Measurements from ENCODE around the gene KCTD1. TPM values are rescaled to one million over a fixed set of nuclear protein-coding genes. Genes with fewer than 3 reads are reported as not detected.

The KCTD1 gene
- total RNA-seq, 1 donor from 2014 or later, result 29.5 TPM

- no peak overlapping the region for H3K27ac Mint-ChIP-seq
Measured at GRCh38 chr18:26474542-26474941, 73.8 kb downstream of the KCTD1 start.

DNA sequence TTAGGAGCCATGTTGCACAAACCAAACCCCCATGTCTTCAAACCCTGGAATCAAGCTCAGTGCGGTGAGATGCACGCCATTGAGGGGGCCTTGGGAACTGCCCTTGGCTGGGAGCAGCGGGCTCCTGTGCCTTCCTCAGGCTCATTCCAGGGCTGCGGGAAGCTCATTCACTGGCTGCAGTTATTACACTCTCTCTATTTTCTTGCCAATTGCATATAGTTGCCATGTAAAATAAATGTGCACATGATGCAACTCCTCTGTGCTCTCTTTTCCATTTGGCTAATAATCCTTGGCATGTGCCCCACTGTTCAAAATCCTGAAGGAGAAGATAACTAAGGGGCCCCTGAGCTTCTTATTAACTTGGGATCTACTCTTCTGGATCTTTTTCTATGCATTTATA is 74.7 kb downstream of the KCTD1 start:
- H3K36me3 Mint-ChIP-seq (ENCODE audit: insufficient read depth), result peaks cover 12% of the 10 kb centered on the region
- no peak for DNase-seq (ENCODE audit: low spot score, unreplicated experiment)

More at GRCh38 chr18:26474542-26474941, 73.8 kb downstream of the KCTD1 start:
- H3K9me3 Mint-ChIP-seq (ENCODE audit: low read depth), result no peaks in the 10 kb centered on the region
- no peak for DNase-seq (ENCODE audit: low spot score, unreplicated experiment)
- TF ChIP-seq, protein P1, sequence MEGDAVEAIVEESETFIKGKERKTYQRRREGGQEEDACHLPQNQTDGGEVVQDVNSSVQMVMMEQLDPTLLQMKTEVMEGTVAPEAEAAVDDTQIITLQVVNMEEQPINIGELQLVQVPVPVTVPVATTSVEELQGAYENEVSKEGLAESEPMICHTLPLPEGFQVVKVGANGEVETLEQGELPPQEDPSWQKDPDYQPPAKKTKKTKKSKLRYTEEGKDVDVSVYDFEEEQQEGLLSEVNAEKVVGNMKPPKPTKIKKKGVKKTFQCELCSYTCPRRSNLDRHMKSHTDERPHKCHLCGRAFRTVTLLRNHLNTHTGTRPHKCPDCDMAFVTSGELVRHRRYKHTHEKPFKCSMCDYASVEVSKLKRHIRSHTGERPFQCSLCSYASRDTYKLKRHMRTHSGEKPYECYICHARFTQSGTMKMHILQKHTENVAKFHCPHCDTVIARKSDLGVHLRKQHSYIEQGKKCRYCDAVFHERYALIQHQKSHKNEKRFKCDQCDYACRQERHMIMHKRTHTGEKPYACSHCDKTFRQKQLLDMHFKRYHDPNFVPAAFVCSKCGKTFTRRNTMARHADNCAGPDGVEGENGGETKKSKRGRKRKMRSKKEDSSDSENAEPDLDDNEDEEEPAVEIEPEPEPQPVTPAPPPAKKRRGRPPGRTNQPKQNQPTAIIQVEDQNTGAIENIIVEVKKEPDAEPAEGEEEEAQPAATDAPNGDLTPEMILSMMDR (IDR thresholded peaks at IDR 0.05; ENCODE audit: unreplicated experiment), result no peak
- H3K4me3 Mint-ChIP-seq (ENCODE audit: low read depth), result no peak overlapping the region
- H3K27me3 Mint-ChIP-seq, result no peaks in the 10 kb centered on the region
- peaks cover 21% of the 10 kb centered on the region for H3K4me1 Mint-ChIP-seq (ENCODE audit: low read depth)
- H3K36me3 Mint-ChIP-seq (ENCODE audit: insufficient read depth), result peaks cover 14% of the 10 kb centered on the region

DNA sequence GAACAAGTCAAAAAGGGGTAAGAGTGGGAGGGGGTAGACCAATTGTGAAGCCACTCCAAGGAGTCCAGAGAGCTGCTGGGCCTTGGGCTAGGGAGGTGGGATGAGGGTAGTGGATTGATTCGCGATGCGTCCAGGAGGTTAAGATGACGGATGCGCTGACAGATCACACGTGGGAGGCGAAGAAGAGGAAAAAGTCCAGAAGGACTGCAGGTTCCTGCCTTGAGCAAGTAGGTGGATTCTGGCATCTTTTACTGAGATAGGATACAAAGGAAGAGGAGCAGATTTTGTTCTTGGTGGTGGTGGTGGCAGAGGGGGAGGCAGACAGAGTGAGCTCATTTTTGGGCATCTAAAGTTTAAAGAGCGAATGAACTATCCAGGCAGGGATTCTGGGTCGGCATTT is 76.5 kb downstream of the KCTD1 start:
- H3K36me3 Mint-ChIP-seq (ENCODE audit: insufficient read depth), result peaks cover 18% of the 10 kb centered on the region
- TF ChIP-seq, protein P1 (IDR thresholded peaks at IDR 0.05; ENCODE audit: unreplicated experiment), result no peak
- no peak overlapping the region for H3K27ac Mint-ChIP-seq
- peaks cover 4% of the 10 kb centered on the region for H3K4me1 Mint-ChIP-seq (ENCODE audit: low read depth)
- no peak for DNase-seq (ENCODE audit: low spot score, unreplicated experiment)
- H3K4me3 Mint-ChIP-seq (ENCODE audit: low read depth), result no peak overlapping the region
- H3K27me3 Mint-ChIP-seq, result no peaks in the 10 kb centered on the region
- no peaks in the 10 kb centered on the region for H3K9me3 Mint-ChIP-seq (ENCODE audit: low read depth)

More for the DNA sequence above, 74.7 kb downstream of the KCTD1 start:
- peaks cover 16% of the 10 kb centered on the region for H3K4me1 Mint-ChIP-seq (ENCODE audit: low read depth)
- no peaks in the 10 kb centered on the region for H3K9me3 Mint-ChIP-seq (ENCODE audit: low read depth)
- H3K4me3 Mint-ChIP-seq (ENCODE audit: low read depth), result no peak overlapping the region
- no peaks in the 10 kb centered on the region for H3K27me3 Mint-ChIP-seq
- TF ChIP-seq, protein P1 (IDR thresholded peaks at IDR 0.05; ENCODE audit: unreplicated experiment), result no peak
- no peak overlapping the region for H3K27ac Mint-ChIP-seq

DNA sequence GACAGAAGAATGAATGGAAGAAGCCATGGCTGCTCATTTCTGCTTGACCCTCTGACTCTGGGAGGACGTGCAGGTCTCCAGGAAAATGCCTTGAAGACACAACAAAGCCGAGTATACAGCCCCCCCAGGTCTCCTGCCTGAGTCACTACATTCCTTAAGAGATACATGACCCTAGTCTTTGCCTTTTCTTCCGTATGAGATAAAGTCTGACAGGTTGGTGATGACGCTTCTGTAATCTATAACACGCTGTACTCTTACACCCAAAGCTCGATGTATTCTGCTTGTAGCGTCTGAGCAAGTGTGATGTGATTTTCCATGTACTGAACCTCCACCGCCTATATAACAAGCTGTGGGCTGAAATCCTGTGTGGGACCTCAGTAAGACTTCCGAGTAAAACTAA is 77.3 kb downstream of the KCTD1 start:
- Mint-ChIP-seq H3K36me3 (ENCODE audit: insufficient read depth) (peaks cover 21% of the 10 kb centered on the region), H3K4me1 (ENCODE audit: low read depth) (peaks cover 4% of the 10 kb centered on the region), H3K27me3 (no peaks in the 10 kb centered on the region), H3K4me3 (ENCODE audit: low read depth) (no peak overlapping the region), H3K27ac (peak overlapping the region; percentile 92), H3K9me3 (ENCODE audit: low read depth) (no peaks in the 10 kb centered on the region)
- DNase-seq (ENCODE audit: low spot score, unreplicated experiment), result no peak
- TF ChIP-seq, protein P1 (IDR thresholded peaks at IDR 0.05; ENCODE audit: unreplicated experiment), result no peak

GRCh38 chr18:26470011-26470637 is 78.2 kb downstream of the KCTD1 start:
- H3K4me3 Mint-ChIP-seq (ENCODE audit: low read depth), result no peak overlapping the region
- no peaks in the 10 kb centered on the region for H3K27me3 Mint-ChIP-seq
- peaks cover 20% of the 10 kb centered on the region for H3K36me3 Mint-ChIP-seq (ENCODE audit: insufficient read depth)
- peaks cover 4% of the 10 kb centered on the region for H3K4me1 Mint-ChIP-seq (ENCODE audit: low read depth)
- H3K9me3 Mint-ChIP-seq (ENCODE audit: low read depth), result no peaks in the 10 kb centered on the region
- no peak for DNase-seq (ENCODE audit: low spot score, unreplicated experiment)
- TF ChIP-seq, protein P1 (IDR thresholded peaks at IDR 0.05; ENCODE audit: unreplicated experiment), result no peak
- peak overlapping the region; percentile 92 for H3K27ac Mint-ChIP-seq

All from progenitor cell of endocrine pancreas (in vitro differentiated cells).